Fibroblast of villous mesenchyme (primary cell): ENCODE results near the gene EZR. TPM values are rescaled to one million over a fixed set of nuclear protein-coding genes. Genes with fewer than 3 reads are reported as not detected.

Source experiments
- DNase-seq: peaks from one replicate; pipeline ENCODE4 v3.0.0-alpha.2; 2010; ENCODE audit warnings: low read depth
- H3K4me3 ChIP-seq: 2 replicates; pipeline ENCODE4 v1.5.1; 2011; ENCODE audit warnings: low read depth, mild to moderate bottlenecking, low read length
- CTCF ChIP-seq: IDR thresholded peaks from 2 replicates; pipeline ENCODE4 v1.5.1; 2012; ENCODE audit warnings: low read depth, mild to moderate bottlenecking, low read length; ENCODE audit not compliant: insufficient read depth
- total RNA-seq: library from RNA; depleted of rRNA; stranded (reverse); fragments of >200 nt; gene quantifications from 2 replicates; pipeline ENCODE4 v1.2.3, GENCODE V29; 2012

The EZR gene
- total RNA-seq, 1 donor, result 100 TPM

GRCh38 chr6:158785036-158785435 lies 34.1 kb downstream of the EZR start:
- no peak for TF ChIP-seq CTCF
- DNase-seq, result no peak
- no peak overlapping the region for H3K4me3 ChIP-seq

GRCh38 chr6:158784505-158784904 lies 34.7 kb downstream of the EZR start:
- DNase-seq, result no peak
- no peak overlapping the region for H3K4me3 ChIP-seq
- TF ChIP-seq CTCF, result no peak

- TF ChIP-seq CTCF, result no peak
- no peak for DNase-seq
Observed at GRCh38 chr6:158783851-158784250, 35.3 kb downstream of the EZR start.

GRCh38 chr6:158783167-158783450 lies 36.1 kb downstream of the EZR start:
- no peak for DNase-seq
- no peak for TF ChIP-seq CTCF
- H3K4me3 ChIP-seq, result no peak overlapping the region

More at GRCh38 chr6:158783851-158784250, 35.3 kb downstream of the EZR start:
- H3K4me3 ChIP-seq, result no peak overlapping the region

- no peak for DNase-seq
- TF ChIP-seq CTCF, result no peak
- no peak overlapping the region for H3K4me3 ChIP-seq
Observed at GRCh38 chr6:158782432-158783166, 36.6 kb downstream of the EZR start.

- DNase-seq, result no peak
- H3K4me3 ChIP-seq, result no peak overlapping the region
- no peak for TF ChIP-seq CTCF
Observed at GRCh38 chr6:158781692-158782373, 37.3 kb downstream of the EZR start.
